ENCODE measurements around the gene HSPA12B.
A peak's percentile ranks its signal among the peaks of the same experiment; 100 is the strongest.

HSPA12B gene

DNA sequence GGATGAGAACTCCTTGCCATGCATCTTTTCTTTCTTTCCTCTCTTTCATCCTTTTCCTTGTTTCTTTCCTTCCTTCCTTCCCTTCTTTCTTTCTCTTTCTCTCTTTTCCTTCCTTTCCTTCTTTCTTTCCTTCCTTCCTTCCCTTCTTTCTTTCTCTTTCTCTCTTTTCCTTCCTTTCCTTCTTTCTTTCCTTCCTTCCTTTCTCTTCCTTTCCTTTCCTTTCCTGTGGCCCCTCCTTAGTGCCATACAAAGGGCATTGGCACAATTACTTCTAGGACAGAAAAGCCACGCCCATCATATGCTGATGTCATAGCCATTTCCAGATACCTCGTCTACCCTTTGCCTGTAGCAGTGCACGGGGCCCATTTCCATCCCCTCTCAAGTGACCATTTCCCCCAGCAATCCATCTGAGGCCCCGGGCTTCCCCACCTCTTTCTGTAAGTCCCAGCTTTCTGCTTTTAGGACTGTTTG is 56.2 kb downstream of the HSPA12B start (continued):
- TF ChIP-seq ZNF548 (tag by site-specific recombination; IDR thresholded peaks at IDR 0.05) (no peak), ZNF394 (tag by site-specific recombination; IDR thresholded peaks at IDR 0.05; ENCODE audit: borderline replicate concordance) (no peak), SCRT1 (tag by site-specific recombination; IDR thresholded peaks at IDR 0.05; ENCODE audit: borderline replicate concordance) (no peak), ZFHX2 (tag by site-specific recombination; conservative IDR thresholded peaks at IDR 0.05) (no peak), ZNF571 (tag by site-specific recombination; IDR thresholded peaks at IDR 0.05) (no peak), GLI4 (tag by site-specific recombination; IDR thresholded peaks at IDR 0.05) (no peak), ZNF354C (tag by site-specific recombination; IDR thresholded peaks at IDR 0.05; ENCODE audit: borderline replicate concordance, low read depth) (no peak), ZNF26 (tag by site-specific recombination; IDR thresholded peaks at IDR 0.05) (no peak), ZNF175 (tag by site-specific recombination; IDR thresholded peaks at IDR 0.05) (no peak), ZNF2 (tag by site-specific recombination; IDR thresholded peaks at IDR 0.05) (0 out of 2 replicates have a peak, but pooled peaks have one; percentile 26), ZNF169 (tag by site-specific recombination; IDR thresholded peaks at IDR 0.05) (no peak), OSR2 (tag by site-specific recombination; IDR thresholded peaks at IDR 0.05) (no peak), ZNF16 (tag by site-specific recombination; IDR thresholded peaks at IDR 0.05; ENCODE audit: low read depth) (no peak), SCRT2 (tag by site-specific recombination; IDR thresholded peaks at IDR 0.05) (no peak), HIC1 (tag by site-specific recombination; IDR thresholded peaks at IDR 0.05) (peak; percentile 83), ZNF692 (tag by site-specific recombination; IDR thresholded peaks at IDR 0.05) (peak; percentile 65), ZNF416 (tag by site-specific recombination; IDR thresholded peaks at IDR 0.05) (no peak), ZBTB21 (tag by site-specific recombination; IDR thresholded peaks at IDR 0.05) (peak; percentile 65), ZSCAN30 (tag by site-specific recombination; IDR thresholded peaks at IDR 0.05) (no peak), ZNF404 (tag by site-specific recombination; IDR thresholded peaks at IDR 0.05) (no peak), MYNN (tag by site-specific recombination; IDR thresholded peaks at IDR 0.05; ENCODE audit: borderline replicate concordance) (no peak), SALL2 (tag by site-specific recombination; IDR thresholded peaks at IDR 0.05; ENCODE audit: borderline replicate concordance) (no peak), ZNF529 (tag by site-specific recombination; IDR thresholded peaks at IDR 0.05; ENCODE audit: insufficient replicate concordance) (no peak), ZNF37A (tag by site-specific recombination; IDR thresholded peaks at IDR 0.05) (no peak), GLIS1 (tag by site-specific recombination; IDR thresholded peaks at IDR 0.05) (no peak), KLF17 (tag by site-specific recombination; IDR thresholded peaks at IDR 0.05) (no peak), ZNF549 (tag by site-specific recombination; IDR thresholded peaks at IDR 0.05) (no peak), ZNF623 (tag by site-specific recombination; IDR thresholded peaks at IDR 0.05) (no peak), ZIC2 (tag by site-specific recombination; IDR thresholded peaks at IDR 0.05) (no peak)
- TF ChIP-seq, protein P1, sequence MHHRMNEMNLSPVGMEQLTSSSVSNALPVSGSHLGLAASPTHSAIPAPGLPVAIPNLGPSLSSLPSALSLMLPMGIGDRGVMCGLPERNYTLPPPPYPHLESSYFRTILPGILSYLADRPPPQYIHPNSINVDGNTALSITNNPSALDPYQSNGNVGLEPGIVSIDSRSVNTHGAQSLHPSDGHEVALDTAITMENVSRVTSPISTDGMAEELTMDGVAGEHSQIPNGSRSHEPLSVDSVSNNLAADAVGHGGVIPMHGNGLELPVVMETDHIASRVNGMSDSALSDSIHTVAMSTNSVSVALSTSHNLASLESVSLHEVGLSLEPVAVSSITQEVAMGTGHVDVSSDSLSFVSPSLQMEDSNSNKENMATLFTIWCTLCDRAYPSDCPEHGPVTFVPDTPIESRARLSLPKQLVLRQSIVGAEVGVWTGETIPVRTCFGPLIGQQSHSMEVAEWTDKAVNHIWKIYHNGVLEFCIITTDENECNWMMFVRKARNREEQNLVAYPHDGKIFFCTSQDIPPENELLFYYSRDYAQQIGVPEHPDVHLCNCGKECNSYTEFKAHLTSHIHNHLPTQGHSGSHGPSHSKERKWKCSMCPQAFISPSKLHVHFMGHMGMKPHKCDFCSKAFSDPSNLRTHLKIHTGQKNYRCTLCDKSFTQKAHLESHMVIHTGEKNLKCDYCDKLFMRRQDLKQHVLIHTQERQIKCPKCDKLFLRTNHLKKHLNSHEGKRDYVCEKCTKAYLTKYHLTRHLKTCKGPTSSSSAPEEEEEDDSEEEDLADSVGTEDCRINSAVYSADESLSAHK (tag by site-specific recombination; IDR thresholded peaks at IDR 0.05) = no peak
- TF ChIP-seq, protein P2, sequence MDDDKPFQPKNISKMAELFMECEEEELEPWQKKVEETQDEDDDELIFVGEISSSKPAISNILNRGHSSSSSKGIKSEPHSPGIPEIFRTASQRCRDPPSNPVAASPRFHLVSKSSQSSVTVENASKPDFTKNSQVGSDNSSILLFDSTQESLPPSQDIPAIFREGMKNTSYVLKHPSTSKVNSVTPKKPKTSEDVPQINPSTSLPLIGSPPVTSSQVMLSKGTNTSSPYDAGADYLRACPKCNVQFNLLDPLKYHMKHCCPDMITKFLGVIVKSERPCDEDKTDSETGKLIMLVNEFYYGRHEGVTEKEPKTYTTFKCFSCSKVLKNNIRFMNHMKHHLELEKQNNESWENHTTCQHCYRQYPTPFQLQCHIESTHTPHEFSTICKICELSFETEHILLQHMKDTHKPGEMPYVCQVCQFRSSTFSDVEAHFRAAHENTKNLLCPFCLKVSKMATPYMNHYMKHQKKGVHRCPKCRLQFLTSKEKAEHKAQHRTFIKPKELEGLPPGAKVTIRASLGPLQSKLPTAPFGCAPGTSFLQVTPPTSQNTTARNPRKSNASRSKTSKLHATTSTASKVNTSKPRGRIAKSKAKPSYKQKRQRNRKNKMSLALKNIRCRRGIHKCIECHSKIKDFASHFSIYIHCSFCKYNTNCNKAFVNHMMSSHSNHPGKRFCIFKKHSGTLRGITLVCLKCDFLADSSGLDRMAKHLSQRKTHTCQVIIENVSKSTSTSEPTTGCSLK (tag by site-specific recombination; IDR thresholded peaks at IDR 0.05) = no peak
